CD4-positive, alpha-beta T cell treated with Interleukin-15 for 4 hours (primary cell): ENCODE measurements around the gene KRT74.

ENCODE experiments used
- DNase-seq: peaks from one replicate; pipeline ENCODE4 v3.0.0-alpha.2; 2020; ENCODE audit warnings: low spot score

Gene KRT74

DNA sequence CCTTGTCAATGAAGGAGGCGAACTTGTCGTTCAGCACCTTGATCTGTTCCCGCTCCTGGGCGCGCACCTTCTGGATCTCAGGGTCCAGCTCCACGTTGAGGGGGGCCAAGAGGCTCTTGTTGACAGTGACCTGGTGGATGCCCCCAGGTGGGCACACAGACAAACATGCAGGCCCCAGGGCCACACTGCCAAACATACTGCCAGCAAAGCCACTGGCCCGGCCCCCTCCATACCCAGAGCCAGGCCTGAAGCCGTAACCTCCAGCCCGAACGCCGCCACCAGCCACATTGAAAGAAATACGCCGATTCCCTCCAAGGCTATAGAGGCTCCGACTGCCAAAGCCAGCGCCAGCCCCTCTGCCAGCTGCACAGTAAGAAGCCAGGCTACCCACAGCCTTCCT, 337 bp downstream of the KRT74 start:
- DNase-seq: no peak

DNA sequence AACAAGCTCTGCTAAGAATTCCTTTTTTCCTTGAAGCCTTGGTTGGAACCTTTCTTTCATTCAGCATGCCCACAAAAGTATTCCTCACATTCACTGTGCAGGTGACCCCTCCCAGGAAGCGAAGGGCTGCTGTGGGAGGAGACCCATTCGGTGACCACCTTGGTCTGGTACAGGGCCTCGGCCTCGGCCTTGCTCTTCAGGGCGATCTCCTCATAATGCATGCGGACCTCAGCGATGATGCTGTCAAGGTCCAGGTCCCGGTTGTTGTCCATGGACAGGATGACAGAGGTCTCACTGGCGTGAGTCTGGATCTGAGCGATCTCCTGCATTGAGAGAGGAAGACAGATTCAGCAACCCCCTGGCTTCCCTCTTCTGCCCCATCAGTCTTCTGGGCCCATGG, 3.1 kb downstream of the KRT74 start:
- DNase-seq: no peak

DNA sequence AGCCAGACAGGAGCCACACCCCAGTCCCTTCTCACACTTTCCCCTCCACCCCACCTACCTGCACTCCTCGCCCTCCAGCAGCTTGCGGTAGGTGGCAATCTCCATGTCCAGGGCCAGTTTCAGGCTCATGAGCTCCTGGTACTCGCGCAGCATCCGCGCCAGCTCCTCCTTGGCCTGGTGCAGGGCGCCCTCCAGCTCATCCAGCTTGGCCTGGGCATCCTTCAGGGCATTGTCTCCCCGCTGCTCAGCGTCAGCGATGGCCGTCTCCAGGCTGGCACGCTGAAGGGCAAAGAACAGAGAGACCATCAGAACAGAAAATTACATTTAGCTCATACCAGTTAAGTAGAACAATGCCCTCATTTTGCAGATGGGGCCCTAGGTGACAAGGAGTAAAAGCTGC, 5.5 kb downstream of the KRT74 start:
- DNase-seq: no peak

DNA sequence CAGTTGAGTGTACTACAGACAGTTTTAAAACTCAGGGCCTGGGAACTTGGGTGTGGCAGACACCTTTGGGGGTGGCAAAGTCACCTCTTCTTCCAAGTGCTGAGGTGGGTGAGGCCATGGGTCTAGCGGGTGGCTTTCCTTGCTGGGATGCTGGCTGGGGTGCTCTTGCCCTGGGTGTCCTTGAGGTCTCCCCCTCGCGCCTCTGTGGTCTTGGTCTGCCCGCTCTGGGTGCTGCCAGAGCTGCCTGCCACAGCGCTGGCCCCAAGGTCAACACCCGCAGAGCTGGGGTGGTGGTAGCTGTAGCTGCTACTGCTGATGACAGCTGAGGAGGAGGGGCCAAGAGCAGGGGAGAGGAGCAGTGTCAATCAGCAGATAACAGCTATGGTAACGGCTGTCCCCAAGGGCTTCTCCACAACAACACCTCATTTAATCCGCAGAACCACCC, 6.8 kb downstream of the KRT74 start:
- DNase-seq: peak; percentile 71

DNA sequence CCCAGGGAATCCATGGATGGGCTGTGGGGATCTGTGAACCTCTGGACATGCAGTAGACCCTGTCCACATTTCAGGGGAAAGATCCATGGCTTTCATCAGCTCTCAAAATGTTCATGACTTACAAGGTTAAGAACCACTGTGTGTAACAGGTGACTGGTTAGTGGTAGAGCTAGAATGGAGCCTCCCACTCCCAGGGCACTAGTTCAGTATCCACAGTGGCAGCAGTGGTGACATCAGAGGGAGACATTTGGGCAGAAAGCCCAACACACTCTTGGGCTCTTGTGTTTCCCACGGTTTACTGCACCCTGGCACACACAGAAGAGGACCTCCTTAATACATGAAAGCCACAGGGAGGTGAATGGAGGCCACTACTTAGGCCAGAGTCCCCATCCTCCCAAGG, 9.1 kb downstream of the KRT74 start:
- DNase-seq: no peak

DNA sequence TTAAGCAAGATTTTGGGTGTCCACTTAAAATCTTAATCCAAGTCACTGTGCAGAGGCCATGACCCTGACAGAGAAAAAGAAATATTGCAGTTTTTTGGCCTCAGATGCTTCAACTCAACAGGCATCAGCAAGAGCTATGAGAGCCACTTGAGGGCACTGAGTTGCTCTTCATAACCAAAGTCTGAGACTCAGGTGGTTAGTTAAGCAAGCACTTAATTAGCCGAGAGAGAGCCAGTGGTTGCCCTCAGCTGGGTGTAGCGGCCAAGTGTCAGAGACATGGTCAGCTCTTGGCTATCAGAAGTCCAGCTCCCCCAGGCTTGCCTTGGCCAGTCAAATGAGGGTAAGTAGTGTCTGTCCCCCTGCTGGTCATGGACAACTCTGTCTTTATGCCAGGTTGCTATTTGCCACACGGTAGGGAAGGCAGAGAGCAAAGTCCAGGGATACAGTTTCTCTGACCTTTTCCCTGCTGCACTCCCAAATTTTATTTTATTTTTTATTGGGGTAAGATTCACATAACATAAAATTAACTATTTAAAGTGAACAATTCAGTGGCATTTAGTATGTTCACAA, 11.7 kb downstream of the KRT74 start:
- DNase-seq: no peak

DNA sequence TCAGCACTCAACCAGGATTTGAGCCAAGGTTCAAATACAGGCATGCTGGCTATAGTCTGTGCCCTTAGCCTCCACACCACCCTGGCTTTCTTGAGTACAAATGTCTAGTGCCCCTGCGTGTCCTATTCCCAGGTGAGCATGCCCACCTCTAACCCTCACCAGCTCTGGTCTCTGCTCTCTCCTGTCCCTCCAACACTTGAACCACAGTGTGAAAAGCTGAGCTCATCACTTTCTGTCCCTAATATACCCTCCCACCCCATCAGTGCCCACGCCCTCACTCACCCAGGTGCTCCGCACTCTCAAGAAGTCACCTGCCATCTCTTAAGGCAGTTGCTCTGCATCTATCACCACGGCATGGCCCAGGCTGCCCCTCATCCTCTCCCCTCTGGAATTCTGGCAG, 13.7 kb downstream of the KRT74 start:
- no peak for DNase-seq

DNA sequence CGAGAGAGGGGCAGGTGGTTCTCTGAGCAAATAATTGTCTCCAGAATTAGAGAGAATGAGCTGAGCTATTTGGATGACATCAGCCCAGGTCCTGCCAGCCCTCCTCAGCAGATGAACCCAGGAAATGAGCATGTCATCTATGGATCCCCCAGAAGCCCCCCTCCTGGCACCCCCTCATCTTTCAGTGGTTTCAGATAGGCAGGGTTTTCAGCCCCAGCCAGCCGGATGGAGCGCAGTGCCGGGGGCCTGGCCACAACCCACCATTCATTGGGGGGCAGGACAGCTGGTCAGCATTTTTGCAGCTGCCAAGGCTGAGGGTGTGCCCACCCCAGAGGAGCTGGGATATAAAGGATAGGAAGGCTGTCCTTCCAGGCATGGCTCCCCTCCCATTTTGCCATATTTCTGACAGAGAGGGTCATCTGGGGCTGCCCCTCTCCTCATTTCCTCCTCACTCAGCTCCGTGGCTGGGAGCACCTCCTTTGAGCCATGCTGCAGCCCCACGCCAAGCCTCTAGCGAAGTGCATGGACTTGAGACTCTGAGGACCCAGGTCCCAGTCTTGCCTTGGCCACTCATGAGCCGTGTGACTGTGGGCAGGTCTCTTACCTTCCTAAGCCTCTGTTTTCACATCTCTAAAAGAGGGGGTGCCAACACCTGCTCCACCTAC, 14.7 kb downstream of the KRT74 start:
- DNase-seq: no peak

DNA sequence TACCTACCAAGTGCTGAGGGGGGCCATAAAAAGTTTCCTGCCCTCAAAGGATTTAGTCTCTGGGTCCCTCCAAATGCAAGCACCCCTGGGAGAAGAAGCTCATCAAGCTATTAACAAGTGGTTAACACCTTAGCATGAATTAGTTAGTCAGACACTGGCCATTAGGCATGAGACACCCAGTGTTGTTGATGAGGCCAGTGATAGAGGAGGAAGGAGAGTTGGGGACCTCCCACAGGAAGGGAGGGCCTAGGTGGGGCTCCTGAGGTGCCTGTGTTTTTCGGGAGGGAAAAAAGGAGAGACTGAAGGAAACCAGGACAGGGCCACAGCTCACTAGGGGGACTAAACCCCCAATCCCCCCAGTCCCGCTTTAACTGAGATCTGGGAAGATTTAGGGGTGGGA, 16.2 kb downstream of the KRT74 start:
- DNase-seq: no peak

DNA sequence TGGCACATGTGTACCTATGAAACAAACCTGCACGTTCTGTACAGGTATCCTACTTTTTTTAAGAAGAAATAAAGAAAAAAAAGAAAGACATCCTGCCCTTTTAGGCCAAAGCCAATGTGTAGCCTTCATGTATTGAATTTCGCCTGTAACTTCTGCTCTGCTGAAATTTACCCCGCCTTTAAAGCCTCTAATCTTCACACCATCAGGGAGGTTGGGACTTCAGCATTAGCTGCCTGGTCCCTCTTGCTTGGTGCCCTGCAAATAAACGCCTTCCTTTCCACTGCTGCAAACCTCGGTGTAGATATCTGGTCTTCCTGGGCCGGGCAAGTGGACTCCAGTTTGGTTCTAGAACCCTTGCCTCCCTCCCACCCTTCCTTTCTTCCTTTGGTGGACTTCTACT, 18.1 kb downstream of the KRT74 start:
- peak; percentile 20 for DNase-seq

DNA sequence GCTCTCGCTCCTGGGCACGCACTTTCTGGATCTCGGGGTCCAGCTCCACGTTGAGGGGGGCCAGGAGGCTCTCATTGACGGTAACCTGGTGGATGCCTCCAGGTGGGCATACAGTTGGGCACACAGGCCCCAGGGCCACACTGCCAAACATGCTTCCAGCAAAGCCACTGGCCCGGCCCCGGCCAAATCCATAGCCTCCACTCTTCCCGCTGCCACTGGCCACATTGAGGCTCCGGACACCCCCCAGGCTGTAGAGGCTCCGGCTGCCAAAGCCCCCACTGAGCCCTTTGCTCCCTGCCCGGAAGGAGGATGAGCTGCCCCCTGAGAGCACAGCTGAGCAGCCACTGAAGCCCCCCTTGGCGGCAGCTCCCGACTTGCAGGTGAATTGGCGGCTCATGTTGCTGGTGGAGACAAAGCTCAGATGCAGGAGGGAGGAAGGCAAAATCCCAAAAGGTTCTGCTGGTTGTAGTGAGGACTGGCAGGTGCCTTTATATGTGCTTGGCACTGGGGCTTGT, 20.9 kb downstream of the KRT74 start, which contains the start of gene KRT71:
Gene KRT71 (minus strand): TSS at position 465 of the 515 bp plus-strand sequence. CDS start 68 bp downstream, at position 397.
- no peak for DNase-seq

DNA sequence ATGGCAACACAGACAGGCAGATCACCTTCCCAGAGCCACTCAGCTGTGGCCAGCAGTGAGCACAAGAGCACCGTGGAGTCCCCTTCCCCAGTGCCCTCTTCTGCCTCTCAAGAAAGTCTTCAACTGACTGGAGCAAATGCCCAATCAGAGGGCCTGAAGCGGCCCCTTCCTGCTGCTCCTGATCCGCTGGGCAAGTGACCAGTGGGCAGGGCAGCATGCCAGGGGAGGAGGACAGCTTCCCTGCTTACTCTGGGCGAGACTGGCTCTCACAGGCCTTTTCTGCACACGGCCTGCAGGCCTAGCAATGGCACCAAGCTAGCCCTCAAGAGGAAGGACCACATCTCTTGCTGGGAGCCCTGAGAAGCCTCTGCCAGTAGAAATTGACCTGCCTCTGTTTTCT, 21.6 kb downstream of the KRT74 start:
- no peak for DNase-seq

DNA sequence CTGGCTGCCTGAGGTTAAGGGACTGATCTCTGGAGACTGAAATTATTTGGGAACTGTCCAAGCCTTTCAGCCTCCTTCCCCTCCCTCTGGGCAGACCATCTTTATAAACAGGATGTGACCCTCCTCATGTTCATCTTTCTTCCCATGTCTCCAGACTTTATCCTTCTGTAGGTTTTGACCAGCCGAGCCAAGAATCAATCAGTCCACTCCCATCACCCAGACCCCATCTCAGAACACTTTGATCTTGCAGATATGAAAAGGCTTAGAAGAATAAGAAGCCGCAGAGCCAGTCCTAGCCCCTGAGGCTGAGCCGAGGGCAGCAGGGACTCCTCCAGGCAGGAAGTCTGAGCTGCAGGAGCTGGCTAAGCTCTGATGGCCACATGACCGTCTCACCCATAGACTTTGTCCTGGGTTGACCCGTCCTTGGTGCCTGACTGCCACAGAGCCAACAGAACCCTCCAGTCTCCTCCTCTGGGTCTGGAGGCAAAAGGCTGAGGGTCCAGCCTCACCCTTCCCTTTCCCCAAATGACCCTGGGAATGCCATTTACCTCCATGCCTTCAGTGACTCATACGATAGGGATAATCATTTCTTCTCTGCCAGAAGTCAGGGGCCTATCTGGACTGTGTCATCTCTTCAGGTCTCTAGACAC, 22.3 kb downstream of the KRT74 start:
- DNase-seq: no peak

DNA sequence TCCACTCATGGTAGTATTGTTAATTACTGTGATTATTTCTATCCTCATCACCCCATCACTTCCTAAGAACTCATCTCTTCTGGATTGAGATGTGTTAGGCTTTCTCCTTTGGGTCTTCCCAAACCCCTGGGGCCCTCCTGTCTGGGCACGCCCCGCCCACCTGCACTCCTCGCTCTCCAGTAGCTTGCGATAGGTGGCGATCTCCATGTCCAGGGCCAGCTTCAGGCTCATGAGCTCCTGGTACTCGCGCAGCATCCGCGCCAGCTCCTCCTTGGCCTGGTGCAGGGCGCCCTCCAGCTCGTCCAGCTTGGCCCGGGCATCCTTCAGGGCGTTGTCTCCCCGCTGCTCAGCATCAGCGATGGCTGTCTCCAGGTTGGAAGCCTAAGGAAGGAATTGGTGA, 27.5 kb downstream of the KRT74 start:
- DNase-seq: no peak

DNA sequence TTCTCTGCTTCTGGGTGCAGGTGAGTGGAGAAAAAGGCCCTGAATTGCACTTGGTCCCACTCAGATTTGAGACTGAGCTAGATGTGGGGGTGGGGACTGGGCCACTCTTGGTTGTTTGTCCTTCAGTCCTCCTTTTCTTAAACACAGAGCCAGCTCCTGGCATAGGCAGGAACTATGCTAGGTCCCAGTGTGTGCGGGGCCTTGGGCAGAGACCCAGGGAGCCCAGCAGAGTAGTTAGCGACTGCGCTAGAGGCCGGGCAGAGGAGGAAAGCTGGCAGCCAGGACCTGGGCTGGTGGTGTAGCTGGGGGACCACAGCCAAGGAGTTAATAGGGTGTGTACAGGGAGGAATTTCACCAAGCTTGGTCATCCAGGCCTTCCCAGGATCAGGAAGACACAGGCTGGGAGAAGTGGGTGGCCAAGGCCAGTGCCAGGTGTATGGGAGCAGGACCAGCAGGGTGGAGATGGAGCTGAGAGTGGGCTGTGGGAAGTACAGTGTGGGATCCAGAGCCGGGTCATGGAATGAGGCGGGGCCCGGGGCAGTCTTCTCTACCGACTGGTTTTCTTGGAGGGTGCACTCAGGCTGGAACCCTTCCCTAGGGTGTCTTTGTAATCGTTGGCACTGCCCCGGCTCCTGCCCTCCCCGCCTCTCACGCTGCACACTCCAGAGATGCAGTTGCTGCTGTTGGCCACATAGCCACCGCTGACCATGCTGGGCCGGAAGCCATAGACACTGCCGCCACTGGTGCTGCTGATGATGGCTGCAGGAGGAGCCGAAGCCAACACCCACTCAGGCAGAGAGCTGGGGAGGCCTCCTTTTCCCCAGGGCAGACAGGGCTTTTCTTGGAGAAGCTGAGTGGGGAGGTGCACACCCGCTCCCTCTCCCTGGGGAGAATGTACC, 29.4 kb downstream of the KRT74 start:
- no peak for DNase-seq

DNA sequence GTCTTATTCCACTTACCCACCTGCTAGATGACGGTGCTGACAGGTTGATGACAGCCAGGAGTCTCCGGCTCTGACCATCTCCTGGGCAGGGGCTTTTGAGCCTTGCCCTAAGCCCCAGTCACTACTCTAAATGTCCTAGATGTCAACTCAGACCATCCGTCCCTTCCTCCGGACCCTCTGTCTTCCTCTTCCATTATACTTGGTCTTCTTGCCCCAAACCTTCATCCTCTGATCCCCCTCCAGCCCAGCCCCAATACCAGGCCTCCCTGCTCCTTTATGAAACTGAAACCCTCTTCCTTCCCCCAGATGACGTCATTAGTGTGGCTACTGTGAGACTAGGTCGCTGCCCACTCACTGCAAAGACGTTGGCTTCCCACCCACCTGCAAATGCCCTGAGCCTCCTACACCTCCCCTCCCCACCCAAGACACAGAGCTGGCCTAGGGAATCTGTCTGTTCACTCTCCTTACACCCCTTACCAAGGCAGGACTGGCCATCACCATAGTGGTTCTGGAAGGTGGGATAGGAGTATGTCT, 30.8 kb downstream of the KRT74 start:
- no peak for DNase-seq

DNA sequence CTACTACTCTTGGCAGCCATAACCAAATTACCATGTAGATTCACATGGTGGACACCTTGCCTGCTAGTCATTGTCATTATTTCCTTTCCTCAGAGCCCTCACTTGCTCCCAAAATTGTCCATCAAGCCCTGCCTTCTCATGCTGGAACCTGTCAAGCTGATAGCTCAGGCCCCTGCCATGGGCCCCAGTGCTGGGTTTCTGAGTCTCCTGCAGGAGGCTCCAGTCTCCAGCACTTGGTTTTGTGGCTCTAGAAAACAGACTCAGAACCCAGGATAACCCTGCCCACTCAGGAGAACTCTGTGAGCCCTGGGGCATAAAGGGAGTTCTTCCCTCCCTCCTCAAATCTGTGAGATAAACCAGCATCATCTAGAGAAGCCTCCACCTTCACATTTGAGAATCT, 31.5 kb downstream of the KRT74 start:
- no peak for DNase-seq

DNA sequence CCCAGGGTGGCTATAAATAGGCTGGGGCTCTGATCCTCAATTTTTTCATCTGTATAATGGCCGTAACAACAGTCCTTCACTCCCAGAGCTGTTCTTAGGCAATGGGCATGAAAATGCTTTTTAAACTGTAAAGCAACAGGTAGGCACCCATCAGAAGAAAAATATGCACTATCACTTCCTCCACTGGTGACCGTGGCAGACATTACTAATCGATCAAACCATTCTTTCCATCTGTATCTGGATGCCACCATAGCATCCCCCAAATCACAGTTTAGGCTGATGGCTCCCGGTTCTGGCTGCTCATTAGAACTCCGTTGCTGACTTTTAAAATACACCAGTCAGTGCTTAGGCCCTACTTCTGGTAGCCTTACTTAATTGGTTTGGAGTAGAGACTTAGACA, 31.9 kb downstream of the KRT74 start:
- DNase-seq: no peak

DNA sequence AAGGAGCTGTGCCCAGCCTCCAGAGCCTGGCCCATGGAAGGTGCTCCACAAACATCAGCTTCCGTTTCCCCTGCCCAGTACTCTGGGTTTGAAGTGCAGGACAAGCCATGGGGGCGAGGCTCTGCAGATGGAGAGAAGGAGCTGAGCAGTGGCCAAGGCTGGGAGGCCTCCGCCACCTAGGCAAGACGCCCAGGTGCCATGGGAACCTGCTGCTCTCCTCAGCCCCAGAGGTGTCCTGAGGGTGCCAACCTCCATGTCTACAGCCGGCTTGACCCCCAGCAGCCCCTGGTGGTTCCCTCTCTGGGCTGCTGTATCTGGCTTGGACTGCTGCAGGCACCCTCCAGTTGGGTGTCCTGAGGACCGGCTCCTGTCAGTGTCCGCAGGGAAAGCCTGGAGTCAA, 33.1 kb downstream of the KRT74 start:
- no peak for DNase-seq

DNA sequence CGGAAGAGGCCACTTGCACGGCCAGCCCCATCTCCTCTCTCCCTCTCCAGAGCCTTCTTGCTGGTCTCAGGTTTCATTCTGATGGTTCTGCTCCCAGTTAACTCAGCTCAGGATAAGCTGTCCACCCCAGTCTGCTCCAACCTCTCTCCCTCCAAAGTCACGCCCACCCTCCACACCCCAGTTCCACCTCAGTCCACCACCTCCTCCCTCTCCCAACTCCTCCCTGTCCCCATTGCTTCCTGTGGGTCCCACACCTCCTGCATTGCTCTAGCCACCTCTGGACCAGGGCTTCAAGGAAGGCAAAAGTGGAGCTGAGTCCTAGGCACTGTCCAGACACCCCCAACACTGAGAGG, 33.8 kb downstream of the KRT74 start:
- DNase-seq: no peak

DNA sequence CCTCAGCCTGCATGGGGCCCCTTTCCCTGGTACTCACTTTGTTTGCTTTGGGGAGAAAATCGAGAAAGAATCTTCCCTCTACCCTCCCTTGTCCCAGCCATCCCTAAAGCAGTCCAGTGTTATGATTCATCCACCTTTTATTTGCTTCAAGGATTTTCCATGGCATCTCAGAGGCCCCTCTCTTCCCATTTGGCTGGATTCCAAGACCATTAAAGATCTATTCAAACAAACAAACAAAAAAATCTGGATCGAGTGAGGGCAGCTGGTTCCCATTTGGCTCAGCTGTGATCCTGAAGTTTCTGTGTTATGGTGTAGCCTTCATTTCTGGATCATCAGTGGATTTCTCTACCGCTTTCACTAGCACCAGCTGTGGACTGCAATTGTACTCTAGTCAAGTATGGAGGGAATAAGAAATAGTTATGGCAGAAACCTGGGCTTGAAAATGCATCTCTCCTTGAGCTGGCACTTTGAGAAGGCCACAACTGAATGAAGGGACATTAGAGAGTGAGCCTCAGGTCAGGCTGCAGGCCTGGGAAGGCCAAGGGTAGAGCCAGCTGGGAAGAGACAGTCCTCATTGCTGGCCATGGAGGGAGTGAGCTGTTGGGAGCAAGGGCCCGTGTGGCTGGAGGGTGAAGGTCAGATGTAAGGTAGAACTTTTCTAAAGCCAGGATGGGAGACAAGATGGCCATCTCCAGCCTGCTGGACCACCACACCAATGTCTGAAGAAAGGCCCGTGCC, 34.4 kb downstream of the KRT74 start:
- no peak for DNase-seq

DNA sequence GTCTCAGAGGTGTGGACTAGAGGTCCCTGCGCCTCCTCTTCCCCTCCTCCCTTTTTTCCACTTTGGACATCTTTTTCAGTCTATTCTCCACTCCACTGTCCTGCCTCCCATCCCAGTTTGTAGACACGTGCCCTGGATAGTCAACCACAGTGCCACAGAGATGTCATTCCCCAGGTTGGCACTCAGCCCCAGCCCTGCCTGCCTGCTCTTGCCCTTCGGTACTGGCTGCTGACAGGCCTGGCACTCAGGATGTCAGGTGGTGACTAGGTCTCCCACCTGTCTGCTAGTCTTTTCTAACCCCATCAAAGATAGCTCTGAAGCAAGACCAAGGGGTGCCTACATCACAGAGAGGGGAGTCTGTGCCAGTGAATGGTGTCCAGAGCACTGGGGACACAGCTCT, 36.5 kb downstream of the KRT74 start:
- DNase-seq: no peak
